PC-9 (cell line): Measurements from ENCODE around the gene MPPED2. TPM values are rescaled to one million over a fixed set of nuclear protein-coding genes. Genes with fewer than 3 reads are reported as not detected.

Experiments
- BruUV-seq: library from RNA; stranded (reverse); fragments of 400-500 nt; replicated peaks from 2 replicates; lab custom pipeline; 2021; lab: Mats Ljungman, UMichigan
- CTCF ChIA-PET: fragments of 300-600 bp; sonication (Branson Sonifier 250); formaldehyde crosslinking; loops from one replicate; lab custom pipeline; 2022; ENCODE audit warnings: antibody characterized with exemption; lab: Charles Lee
- POLR2A ChIA-PET: fragments of 300-600 bp; sonication (Branson Sonifier 250); formaldehyde crosslinking; loops from one replicate; lab custom pipeline; 2022; ENCODE audit warnings: antibody characterized with exemption; ENCODE audit not compliant: unreplicated experiment; lab: Charles Lee
- DNase-seq, 2 experiments: peaks; one replicate each; pipeline versions ENCODE4 v3.0.0 to v3.0.0-alpha.2; 2015 to 2022; ENCODE audit warnings: mixed read lengths in 1 of 2
- H2AFZ ChIP-seq: fragments of 200-600 bp; sonication (generic); 2 replicates; pipeline ENCODE4 v1.8.1; 2017; ENCODE audit warnings: antibody characterized with exemption
- H3F3A ChIP-seq: fragments of 200-600 bp; sonication (generic); 2 replicates; pipeline ENCODE4 v1.8.1; 2017; ENCODE audit warnings: antibody characterized with exemption, mild to moderate bottlenecking, low read depth; ENCODE audit not compliant: insufficient read depth
- H3K27ac ChIP-seq: fragments of 200-600 bp; sonication (generic); 2 replicates; pipeline ENCODE4 v1.6.1; 2016; ENCODE audit warnings: mixed run types
- H3K27me3 ChIP-seq: fragments of 200-600 bp; sonication (generic); 2 replicates; pipeline ENCODE4 v1.6.1; 2016; ENCODE audit warnings: low read depth, mixed run types; ENCODE audit not compliant: insufficient read depth
- H3K36me3 ChIP-seq: fragments of 200-600 bp; sonication (generic); 2 replicates; pipeline ENCODE4 v1.6.1; 2016; ENCODE audit warnings: low read depth, mixed run types
- H3K4me1 ChIP-seq: fragments of 200-600 bp; sonication (generic); replicated peaks from 2 replicates; pipeline ENCODE4 v1.6.1; 2016; ENCODE audit warnings: mixed run types; ENCODE audit not compliant: insufficient read depth
- H3K4me2 ChIP-seq: fragments of 200-600 bp; sonication (generic); 2 replicates; pipeline ENCODE4 v1.6.1; 2017; ENCODE audit warnings: mixed run types
- H3K4me3 ChIP-seq: fragments of 200-600 bp; sonication (generic); 2 replicates; pipeline ENCODE4 v1.6.1; 2016; ENCODE audit warnings: mixed run types
- H3K79me2 ChIP-seq: fragments of 200-600 bp; sonication (generic); 2 replicates; pipeline ENCODE4 v1.6.1; 2017; ENCODE audit warnings: low read depth, mixed run types
- H3K9me2 ChIP-seq: fragments of 200-600 bp; sonication (generic); 2 replicates; pipeline ENCODE4 v1.8.1; 2017; ENCODE audit warnings: mild to moderate bottlenecking; ENCODE audit not compliant: insufficient read depth
- H3K9me3 ChIP-seq: fragments of 200-600 bp; sonication (generic); 2 replicates; pipeline ENCODE4 v1.8.1; 2016; ENCODE audit warnings: low read depth; ENCODE audit not compliant: insufficient read depth
- H4K20me1 ChIP-seq: fragments of 200-600 bp; sonication (generic); 2 replicates; pipeline ENCODE4 v1.8.1; 2017; ENCODE audit not compliant: insufficient read depth
- EZH2 ChIP-seq: fragments of 200-600 bp; sonication (generic); IDR thresholded peaks from 2 replicates; pipeline ENCODE4 v1.8.0; 2017; ENCODE audit warnings: antibody characterized with exemption, low read depth
- intact Hi-C: fragments of 100-400 bp; cut with micrococcal nuclease; formaldehyde crosslinking; loops from one replicate; pipeline ENCODE4 v1.10.0; 2022; ENCODE audit not compliant: unreplicated experiment
- total RNA-seq: library from RNA; stranded (reverse); gene quantifications from 2 replicates; pipeline ENCODE4 v1.2.3, GENCODE V29; 2021
- TF ChIP-seq, protein P1 (sequence below): fragments of 200-600 bp; sonication (generic); conservative IDR thresholded peaks from 2 replicates; pipeline ENCODE4 v1.6.1; 2017; ENCODE audit warnings: mixed run types, antibody characterized with exemption, mild to moderate bottlenecking, moderate library complexity

The MPPED2 gene
- total RNA-seq, 1 experiment from 2014 or later: not detected

DNA sequence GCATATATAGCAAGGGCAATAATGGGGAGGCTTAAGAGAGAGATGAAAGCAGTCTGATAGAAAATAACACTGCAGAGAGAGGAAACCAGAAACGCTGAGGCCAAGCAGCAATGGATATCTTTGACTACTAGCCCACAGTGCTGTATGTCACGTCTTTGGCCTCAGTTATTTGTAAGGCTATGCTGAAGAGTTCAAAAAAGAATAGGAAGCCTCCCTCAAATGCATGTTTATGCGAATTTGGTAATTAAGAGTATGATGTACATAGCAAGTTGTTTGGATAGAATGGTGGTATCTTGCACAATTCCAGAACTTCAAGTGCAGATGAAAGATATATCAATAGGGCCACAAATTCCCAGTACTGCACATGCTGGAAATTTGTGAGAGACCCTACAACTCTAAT, 89.2 kb downstream of the MPPED2 start:
- no TSS peak for BruUV-seq
- Histone ChIP-seq H3K79me2 (no peaks in the 10 kb centered on the region), H3K4me1 (no peaks in the 10 kb centered on the region), H3F3A (no peaks in the 10 kb centered on the region), H3K4me2 (no peak overlapping the region), H3K36me3 (no peaks in the 10 kb centered on the region), H3K9me3 (no peaks in the 10 kb centered on the region), H3K9me2 (no peaks in the 10 kb centered on the region), H3K4me3 (no peak overlapping the region), H4K20me1 (no peaks in the 10 kb centered on the region), H2AFZ (no peak overlapping the region), H3K27me3 (peaks cover 48% of the 10 kb centered on the region), H3K27ac (no peak overlapping the region)
- intact Hi-C loops: no loop called here
- no peak for DNase-seq
- POLR2A ChIA-PET: no interaction called here
- CTCF ChIA-PET: no interaction called here
- TF ChIP-seq EZH2: no peak
- TF ChIP-seq, protein P1, sequence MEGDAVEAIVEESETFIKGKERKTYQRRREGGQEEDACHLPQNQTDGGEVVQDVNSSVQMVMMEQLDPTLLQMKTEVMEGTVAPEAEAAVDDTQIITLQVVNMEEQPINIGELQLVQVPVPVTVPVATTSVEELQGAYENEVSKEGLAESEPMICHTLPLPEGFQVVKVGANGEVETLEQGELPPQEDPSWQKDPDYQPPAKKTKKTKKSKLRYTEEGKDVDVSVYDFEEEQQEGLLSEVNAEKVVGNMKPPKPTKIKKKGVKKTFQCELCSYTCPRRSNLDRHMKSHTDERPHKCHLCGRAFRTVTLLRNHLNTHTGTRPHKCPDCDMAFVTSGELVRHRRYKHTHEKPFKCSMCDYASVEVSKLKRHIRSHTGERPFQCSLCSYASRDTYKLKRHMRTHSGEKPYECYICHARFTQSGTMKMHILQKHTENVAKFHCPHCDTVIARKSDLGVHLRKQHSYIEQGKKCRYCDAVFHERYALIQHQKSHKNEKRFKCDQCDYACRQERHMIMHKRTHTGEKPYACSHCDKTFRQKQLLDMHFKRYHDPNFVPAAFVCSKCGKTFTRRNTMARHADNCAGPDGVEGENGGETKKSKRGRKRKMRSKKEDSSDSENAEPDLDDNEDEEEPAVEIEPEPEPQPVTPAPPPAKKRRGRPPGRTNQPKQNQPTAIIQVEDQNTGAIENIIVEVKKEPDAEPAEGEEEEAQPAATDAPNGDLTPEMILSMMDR: no peak

DNA sequence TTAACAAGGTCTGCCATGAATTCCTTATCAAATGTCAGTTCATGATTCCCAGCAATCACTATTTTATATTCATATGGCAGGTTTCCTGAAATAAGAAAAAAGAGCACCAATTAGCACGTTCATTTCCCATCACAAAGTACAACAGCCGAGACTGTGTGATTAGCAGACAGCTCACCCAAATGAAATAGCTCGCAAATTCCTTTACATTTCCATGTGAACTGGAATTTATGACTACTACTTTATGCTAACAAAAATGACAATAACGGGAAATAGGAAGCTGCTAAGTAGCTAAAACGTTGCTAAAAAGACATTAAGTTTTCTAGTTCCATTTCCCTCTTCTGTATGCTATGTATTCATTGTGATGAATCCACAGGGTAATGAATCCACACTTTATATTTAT, 90.7 kb downstream of the MPPED2 start:
- ChIA-PET POLR2A (no interaction called here), CTCF (no interaction called here)
- no peaks in the 10 kb centered on the region for H3K9me3 ChIP-seq
- TF ChIP-seq, protein P1: no peak
- no peak for TF ChIP-seq EZH2
- H4K20me1 ChIP-seq: no peaks in the 10 kb centered on the region
- DNase-seq: no peak
- intact Hi-C loops: no loop called here
- no peaks in the 10 kb centered on the region for H3K36me3 ChIP-seq
- no peak overlapping the region for H3K4me2 ChIP-seq
- no peaks in the 10 kb centered on the region for H3F3A ChIP-seq
- H3K79me2 ChIP-seq: no peaks in the 10 kb centered on the region
- no peak overlapping the region for H3K27ac ChIP-seq
- no peaks in the 10 kb centered on the region for H3K4me1 ChIP-seq
- H3K27me3 ChIP-seq: peaks cover 53% of the 10 kb centered on the region
- no peaks in the 10 kb centered on the region for H3K9me2 ChIP-seq
- no peak overlapping the region for H3K4me3 ChIP-seq
- BruUV-seq: no TSS peak
- H2AFZ ChIP-seq: no peak overlapping the region

DNA sequence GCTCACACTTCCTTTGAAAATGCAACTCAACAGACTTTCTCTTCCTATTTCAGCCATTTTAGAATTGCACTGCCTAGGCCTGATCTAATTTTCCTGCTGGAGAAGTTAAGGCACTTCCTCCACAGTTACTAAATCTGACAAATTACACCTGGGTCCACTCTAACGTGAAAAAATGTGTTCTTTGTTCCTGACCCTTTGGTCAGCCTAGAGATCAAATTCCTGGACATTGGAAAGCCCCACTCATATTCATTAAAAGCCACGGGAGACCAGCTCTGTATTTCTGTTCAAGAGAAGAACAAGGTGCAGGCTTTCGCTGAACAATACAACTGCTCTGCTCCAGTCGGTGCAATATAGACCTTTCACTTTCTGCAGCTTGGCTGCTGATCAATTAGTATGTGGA, 96.6 kb downstream of the MPPED2 start:
- no peaks in the 10 kb centered on the region for H3K4me1 ChIP-seq
- H3K9me2 ChIP-seq: no peaks in the 10 kb centered on the region
- H3K79me2 ChIP-seq: no peaks in the 10 kb centered on the region
- ChIA-PET POLR2A (no interaction called here), CTCF (no interaction called here)
- DNase-seq: no peak
- peaks cover 48% of the 10 kb centered on the region for H3K27me3 ChIP-seq
- TF ChIP-seq, protein P1: no peak
- no peak for TF ChIP-seq EZH2
- H3K4me2 ChIP-seq: no peak overlapping the region
- no peaks in the 10 kb centered on the region for H4K20me1 ChIP-seq
- H2AFZ ChIP-seq: no peak overlapping the region
- no peak overlapping the region for H3K4me3 ChIP-seq
- intact Hi-C loops: no loop called here
- no peak overlapping the region for H3K27ac ChIP-seq
- no peaks in the 10 kb centered on the region for H3K9me3 ChIP-seq
- no TSS peak for BruUV-seq
- no peaks in the 10 kb centered on the region for H3F3A ChIP-seq
- no peaks in the 10 kb centered on the region for H3K36me3 ChIP-seq
